ENCODE results near the gene PUS10.

The PUS10 gene

DNA sequence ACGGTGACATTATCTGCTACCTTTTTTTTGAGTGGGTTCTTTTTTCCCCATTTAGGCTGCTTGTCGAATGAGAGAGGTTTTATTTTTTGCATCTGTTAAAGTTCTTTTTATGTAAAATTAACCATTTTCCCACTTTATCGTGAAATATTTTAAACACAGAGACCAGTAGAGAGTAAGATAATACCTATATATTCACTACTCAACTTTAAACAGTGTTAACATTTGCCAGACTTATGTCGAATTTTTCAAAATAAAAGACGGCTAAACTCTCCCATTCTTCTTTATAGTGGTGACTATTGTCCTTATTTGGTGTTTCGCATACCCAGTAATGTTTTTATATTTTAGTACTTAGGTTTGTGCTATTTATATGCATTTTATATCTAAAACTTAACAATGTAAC is 743 bp upstream of the PUS10 start:
- no peak for FAIRE-seq
- no peak for TF ChIP-seq POLR2A (IDR thresholded peaks at IDR 0.05; ENCODE audit: low read depth, low read length)
- DNase-seq (ENCODE audit: insufficient read length, low spot score): no peak

DNA sequence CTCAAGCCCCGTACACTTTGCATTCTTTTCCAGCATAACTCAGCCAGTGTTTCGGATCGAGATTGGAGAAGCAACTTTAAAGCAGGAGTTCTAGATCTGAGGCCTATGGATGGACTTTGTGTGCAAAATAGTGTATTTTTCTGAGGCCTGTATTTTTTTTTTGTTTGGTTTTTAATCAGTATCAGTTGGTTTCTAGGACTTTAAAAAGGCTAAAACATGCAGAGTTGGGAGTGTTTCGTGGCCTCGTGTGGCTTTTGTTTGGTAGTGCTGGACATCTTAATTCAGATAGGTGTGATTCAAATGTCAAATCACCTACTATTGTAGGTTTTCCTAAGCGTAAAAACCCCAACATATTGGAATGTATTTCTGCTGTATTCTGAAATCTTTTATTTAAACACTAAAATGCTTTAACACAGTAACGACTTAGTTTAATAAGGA is 282 bp upstream of the PUS10 start:
- FAIRE-seq (peak; percentile 81), DNase-seq (ENCODE audit: insufficient read length, low spot score) (no peak)

GRCh38 chr2:61017003-61017555 is 976 bp downstream of the PUS10 start:
- DNase-seq (ENCODE audit: insufficient read length, low spot score): peak; percentile 46
- peak; percentile 20 for FAIRE-seq
- no peak for TF ChIP-seq POLR2A (IDR thresholded peaks at IDR 0.05; ENCODE audit: low read depth, low read length)

More for the DNA sequence above, 282 bp upstream of the PUS10 start:
- no peak for TF ChIP-seq POLR2A (IDR thresholded peaks at IDR 0.05; ENCODE audit: low read depth, low read length)

DNA sequence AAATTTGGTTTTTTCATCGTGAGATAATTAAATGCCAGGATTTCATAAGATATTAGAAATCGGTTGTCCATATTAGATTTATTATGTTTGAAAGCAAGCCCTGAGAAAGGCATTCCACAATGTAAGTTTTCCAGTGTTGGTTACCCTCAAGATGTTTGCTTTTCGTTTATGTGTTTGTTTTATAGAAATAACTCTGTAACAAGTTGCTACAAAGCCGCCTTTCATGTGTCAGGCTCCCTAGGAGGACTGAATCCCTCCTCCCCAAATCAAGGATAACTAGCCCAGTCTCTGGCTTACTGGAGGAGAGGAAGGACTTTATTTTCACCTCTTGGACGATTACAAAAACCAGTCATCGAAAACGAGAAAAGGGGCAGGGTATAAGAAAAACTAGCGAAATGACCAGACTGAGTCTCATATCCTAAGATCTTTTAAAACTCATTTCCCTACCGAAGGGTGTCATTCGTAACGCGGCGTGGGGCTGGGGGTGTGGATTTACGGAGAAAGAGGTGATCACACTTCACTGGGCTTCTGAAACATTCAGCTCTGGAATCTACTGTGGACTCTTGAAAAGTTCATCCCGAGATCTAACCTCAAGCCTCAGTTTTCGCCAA is 1.6 kb downstream of the PUS10 start:
- TF ChIP-seq POLR2A (IDR thresholded peaks at IDR 0.05; ENCODE audit: low read depth, low read length): no peak
- FAIRE-seq (no peak), DNase-seq (ENCODE audit: insufficient read length, low spot score) (no peak)

GRCh38 chr2:61015976-61016375 is 2.1 kb downstream of the PUS10 start:
- FAIRE-seq: no peak
- DNase-seq (ENCODE audit: insufficient read length, low spot score): no peak
- no peak for TF ChIP-seq POLR2A (IDR thresholded peaks at IDR 0.05; ENCODE audit: low read depth, low read length)

GRCh38 chr2:61014763-61015162 is 3.3 kb downstream of the PUS10 start:
- FAIRE-seq (no peak), DNase-seq (ENCODE audit: insufficient read length, low spot score) (no peak)
- TF ChIP-seq POLR2A (IDR thresholded peaks at IDR 0.05; ENCODE audit: low read depth, low read length): no peak

GRCh38 chr2:61013382-61013781 is 4.7 kb downstream of the PUS10 start:
- no peak for TF ChIP-seq POLR2A (IDR thresholded peaks at IDR 0.05; ENCODE audit: low read depth, low read length)
- no peak for DNase-seq (ENCODE audit: insufficient read length, low spot score)
- no peak for FAIRE-seq

DNA sequence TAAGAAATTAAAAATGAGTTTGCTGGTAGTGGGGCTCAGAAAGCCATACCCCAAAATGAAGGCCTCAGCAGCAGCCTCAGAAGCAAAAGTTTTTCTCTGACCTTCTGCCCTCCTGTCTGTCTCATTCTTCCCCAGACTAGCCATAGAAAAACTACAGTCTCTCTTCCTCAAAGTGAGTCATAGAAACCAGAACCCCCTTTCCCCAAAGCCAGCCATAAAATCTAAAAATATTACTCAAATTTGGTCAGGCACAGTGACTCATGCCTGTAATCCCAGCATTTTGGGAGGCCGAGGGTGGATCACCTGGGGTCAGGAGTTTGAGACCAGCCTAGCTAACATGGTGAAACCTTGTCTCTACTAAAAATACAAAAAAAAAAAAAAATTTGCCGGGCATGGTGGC is 5.8 kb downstream of the PUS10 start:
- DNase-seq (ENCODE audit: insufficient read length, low spot score) (peak; percentile 12), FAIRE-seq (peak; percentile 78)

- no peak for DNase-seq (ENCODE audit: insufficient read length, low spot score)
- TF ChIP-seq POLR2A (IDR thresholded peaks at IDR 0.05; ENCODE audit: low read depth, low read length): no peak
- FAIRE-seq: no peak
Measured at GRCh38 chr2:61011678-61012077, 6.4 kb downstream of the PUS10 start.

GRCh38 chr2:61009355-61009754 is 8.7 kb downstream of the PUS10 start:
- FAIRE-seq (no peak), DNase-seq (ENCODE audit: insufficient read length, low spot score) (no peak)
- no peak for TF ChIP-seq POLR2A (IDR thresholded peaks at IDR 0.05; ENCODE audit: low read depth, low read length)

DNA sequence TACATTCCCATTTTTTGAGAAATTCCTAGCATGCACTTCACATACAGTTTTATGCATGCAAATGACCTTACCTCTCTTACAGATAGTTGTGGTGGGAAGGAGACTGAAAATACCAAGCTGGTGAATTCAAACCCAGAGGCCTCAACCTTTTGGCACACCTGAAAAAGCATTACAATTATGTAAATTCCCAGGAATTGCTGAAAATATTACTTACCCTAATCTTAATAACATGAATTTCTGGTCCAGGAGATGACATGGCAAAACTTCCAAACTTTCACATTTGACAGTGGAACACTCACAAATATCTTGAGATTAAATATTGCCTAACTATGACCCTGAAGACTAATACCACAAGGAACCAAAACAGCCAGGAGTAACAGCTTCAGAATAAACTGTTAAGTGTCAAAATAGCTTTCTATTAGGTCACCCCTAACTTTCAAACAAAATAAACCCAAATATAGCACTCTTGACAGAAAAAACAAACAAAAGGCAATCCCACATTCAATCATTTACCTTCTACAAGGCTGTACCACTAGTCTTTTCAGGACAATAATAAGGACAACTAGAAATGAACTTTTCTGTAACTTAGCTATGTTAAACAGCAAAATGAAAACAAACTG is 11.5 kb downstream of the PUS10 start:
- TF ChIP-seq POLR2A (IDR thresholded peaks at IDR 0.05; ENCODE audit: low read depth, low read length): no peak
- DNase-seq (ENCODE audit: insufficient read length, low spot score) (no peak), FAIRE-seq (peak; percentile 62)

DNA sequence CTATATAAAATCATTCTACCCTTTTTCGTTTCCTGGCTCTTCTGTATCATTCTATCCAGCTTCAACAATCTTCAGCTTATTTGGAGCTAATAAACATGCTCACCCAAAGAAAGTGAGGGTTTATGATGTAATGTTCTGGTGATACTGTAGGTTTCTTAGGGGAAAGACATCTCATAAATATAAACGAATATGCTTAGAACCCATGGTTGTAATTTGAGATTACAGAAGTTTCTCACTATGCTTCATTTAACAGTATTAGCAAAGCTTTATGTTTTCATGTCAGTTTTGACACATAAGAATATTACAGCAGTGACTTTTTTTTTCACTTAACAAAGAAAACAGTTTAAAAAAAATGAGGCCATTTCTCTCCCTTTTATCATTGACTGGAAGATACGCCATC is 12.3 kb downstream of the PUS10 start:
- FAIRE-seq: peak; percentile 41
- TF ChIP-seq POLR2A (IDR thresholded peaks at IDR 0.05; ENCODE audit: low read depth, low read length): no peak

GRCh38 chr2:60998628-60999545 is 19.2 kb downstream of the PUS10 start:
- peak; percentile 95 for FAIRE-seq

More for the DNA sequence above, 12.3 kb downstream of the PUS10 start:
- DNase-seq (ENCODE audit: insufficient read length, low spot score): no peak

DNA sequence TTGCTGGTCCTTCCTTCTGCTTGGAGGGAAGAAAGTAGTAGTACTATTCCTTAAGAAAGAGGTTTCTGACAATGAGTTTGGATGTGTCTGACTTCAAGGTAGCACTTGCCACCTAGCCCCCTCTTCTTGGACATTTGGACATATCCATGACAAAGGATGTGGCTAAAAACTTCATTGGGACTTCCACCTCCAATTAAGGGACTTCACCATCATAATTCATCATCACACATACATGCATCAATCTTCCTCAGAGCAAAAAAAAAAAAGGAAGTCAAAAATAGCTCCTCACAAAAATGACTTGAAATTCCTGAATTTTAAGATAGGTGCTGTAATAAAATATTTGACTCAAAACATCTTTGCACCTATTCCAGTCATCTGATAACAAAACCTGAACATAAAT is 23.9 kb downstream of the PUS10 start:
- no peak for FAIRE-seq
- TF ChIP-seq POLR2A (IDR thresholded peaks at IDR 0.05; ENCODE audit: low read depth, low read length): no peak
- no peak for DNase-seq (ENCODE audit: insufficient read length, low spot score)

More at GRCh38 chr2:60998628-60999545, 19.2 kb downstream of the PUS10 start:
- no peak for TF ChIP-seq POLR2A (IDR thresholded peaks at IDR 0.05; ENCODE audit: low read depth, low read length)
- DNase-seq (ENCODE audit: insufficient read length, low spot score): peak; percentile 20

Data from H54 (cell line).